ENCODE data around the gene TF.

DNA sequence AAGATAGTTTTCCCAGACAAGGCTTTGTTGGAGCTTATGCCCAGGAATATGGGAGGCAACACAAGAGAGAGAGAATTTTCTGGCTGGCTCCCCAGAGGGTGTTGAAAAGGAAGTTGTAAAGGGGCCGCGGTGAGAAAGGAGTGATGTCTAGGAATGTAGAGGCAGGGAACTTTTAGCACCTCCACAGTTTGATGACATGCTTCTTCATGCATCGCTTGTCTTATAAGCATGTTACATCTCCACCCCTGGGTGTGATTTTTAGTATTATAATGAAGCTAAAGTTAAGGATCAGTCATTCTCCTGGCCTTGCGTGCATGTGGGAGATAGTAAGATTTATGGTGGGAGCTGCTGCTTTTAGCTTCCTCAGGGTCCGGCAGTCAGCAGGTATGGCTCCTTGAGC lies 32.8 kb upstream of the TF start:
- TF ChIP-seq EZH2 (IDR thresholded peaks at IDR 0.05; ENCODE audit: insufficient read depth, low read length) = no peak
- TF ChIP-seq, protein P1, sequence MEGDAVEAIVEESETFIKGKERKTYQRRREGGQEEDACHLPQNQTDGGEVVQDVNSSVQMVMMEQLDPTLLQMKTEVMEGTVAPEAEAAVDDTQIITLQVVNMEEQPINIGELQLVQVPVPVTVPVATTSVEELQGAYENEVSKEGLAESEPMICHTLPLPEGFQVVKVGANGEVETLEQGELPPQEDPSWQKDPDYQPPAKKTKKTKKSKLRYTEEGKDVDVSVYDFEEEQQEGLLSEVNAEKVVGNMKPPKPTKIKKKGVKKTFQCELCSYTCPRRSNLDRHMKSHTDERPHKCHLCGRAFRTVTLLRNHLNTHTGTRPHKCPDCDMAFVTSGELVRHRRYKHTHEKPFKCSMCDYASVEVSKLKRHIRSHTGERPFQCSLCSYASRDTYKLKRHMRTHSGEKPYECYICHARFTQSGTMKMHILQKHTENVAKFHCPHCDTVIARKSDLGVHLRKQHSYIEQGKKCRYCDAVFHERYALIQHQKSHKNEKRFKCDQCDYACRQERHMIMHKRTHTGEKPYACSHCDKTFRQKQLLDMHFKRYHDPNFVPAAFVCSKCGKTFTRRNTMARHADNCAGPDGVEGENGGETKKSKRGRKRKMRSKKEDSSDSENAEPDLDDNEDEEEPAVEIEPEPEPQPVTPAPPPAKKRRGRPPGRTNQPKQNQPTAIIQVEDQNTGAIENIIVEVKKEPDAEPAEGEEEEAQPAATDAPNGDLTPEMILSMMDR (IDR thresholded peaks at IDR 0.05; ENCODE audit: insufficient read depth, low read depth, low read length) = no peak

Measured in astrocyte (in vitro differentiated cells and primary cell).